T-helper 17 cell (primary cell): ENCODE results near the gene MTHFD2L. TPM values are rescaled to one million over a fixed set of nuclear protein-coding genes. Genes with fewer than 3 reads are reported as not detected.
A peak's percentile ranks its signal among the peaks of the same experiment; 100 is the strongest.
"Not testable (repeated sequence)": the region's sequence is repeated elsewhere in the genome, so short reads cannot be mapped to it uniquely, and the experiment has no call there.

Experiments used
- ATAC-seq: fragments of 150-1000 bp; cut with Tn5 transposase; 2 replicates; pipeline ENCODE4 v1.10.0; 2021; ENCODE audit warnings: mild to moderate bottlenecking, moderate library complexity
- DNase-seq, 3 donors: peaks; one replicate each; pipeline versions ENCODE4 v3.0.0 to v3.0.0-alpha.2; 2020 to 2021
- H3K9me3 ChIP-seq: one replicate; pipeline ENCODE4 v1.7.0; 2013; ENCODE audit warnings: low read length, mild to moderate bottlenecking; ENCODE audit not compliant: control insufficient read depth, poor library complexity, severe bottlenecking
- H3K27ac Mint-ChIP-seq: one replicate; pipeline ENCODE4 v1.8.0; 2022; ENCODE audit warnings: mild to moderate bottlenecking, moderate library complexity, mixed read lengths
- H3K27me3 Mint-ChIP-seq: one replicate; pipeline ENCODE4 v1.8.0; 2022; ENCODE audit warnings: mixed read lengths
- H3K36me3 Mint-ChIP-seq: one replicate; pipeline ENCODE4 v1.8.0; 2022; ENCODE audit warnings: low read depth, mixed read lengths
- H3K4me1 Mint-ChIP-seq: one replicate; pipeline ENCODE4 v1.8.0; 2022; ENCODE audit warnings: mild to moderate bottlenecking, mixed read lengths
- H3K4me3 Mint-ChIP-seq: one replicate; pipeline ENCODE4 v1.8.0; 2022; ENCODE audit warnings: mild to moderate bottlenecking, moderate library complexity, mixed read lengths
- total RNA-seq, 4 donors: library from RNA in 2 of 4; stranded (reverse) in 2 of 4; gene quantifications; one replicate each; pipeline ENCODE4 v1.2.3 and lab custom pipeline; 2022 to 2026

The MTHFD2L gene
- total RNA-seq, 2 donors from 2014 or later = 6.2 to 14.5 TPM

DNA sequence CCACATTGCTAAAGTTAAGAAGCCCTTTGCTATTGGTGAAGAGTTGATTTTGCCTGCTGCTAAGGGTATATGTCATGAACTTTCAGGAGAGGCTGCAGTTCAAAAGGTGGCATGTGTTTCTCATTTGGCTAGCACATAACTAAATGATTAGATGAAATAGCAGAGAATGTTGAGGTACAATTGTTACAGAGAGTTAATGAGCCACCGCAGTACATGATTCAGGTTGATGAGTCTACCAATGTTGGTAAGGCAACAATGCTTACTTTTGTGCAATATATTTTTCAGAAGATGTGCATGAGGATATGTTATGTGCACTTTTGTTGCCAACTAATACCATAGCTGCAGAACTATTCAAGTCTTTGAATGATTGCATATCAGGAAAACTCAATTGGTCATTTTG is 37.8 kb upstream of the MTHFD2L start:
- no peak overlapping the region for H3K4me3 Mint-ChIP-seq
- H3K4me1 Mint-ChIP-seq = no peaks in the 10 kb centered on the region
- H3K27ac Mint-ChIP-seq = no peak overlapping the region
- H3K9me3 ChIP-seq = no peaks in the 10 kb centered on the region
- H3K27me3 Mint-ChIP-seq = peaks cover 17% of the 10 kb centered on the region
- no peak for ATAC-seq
- DNase-seq = no peak
- no peaks in the 10 kb centered on the region for H3K36me3 Mint-ChIP-seq

DNA sequence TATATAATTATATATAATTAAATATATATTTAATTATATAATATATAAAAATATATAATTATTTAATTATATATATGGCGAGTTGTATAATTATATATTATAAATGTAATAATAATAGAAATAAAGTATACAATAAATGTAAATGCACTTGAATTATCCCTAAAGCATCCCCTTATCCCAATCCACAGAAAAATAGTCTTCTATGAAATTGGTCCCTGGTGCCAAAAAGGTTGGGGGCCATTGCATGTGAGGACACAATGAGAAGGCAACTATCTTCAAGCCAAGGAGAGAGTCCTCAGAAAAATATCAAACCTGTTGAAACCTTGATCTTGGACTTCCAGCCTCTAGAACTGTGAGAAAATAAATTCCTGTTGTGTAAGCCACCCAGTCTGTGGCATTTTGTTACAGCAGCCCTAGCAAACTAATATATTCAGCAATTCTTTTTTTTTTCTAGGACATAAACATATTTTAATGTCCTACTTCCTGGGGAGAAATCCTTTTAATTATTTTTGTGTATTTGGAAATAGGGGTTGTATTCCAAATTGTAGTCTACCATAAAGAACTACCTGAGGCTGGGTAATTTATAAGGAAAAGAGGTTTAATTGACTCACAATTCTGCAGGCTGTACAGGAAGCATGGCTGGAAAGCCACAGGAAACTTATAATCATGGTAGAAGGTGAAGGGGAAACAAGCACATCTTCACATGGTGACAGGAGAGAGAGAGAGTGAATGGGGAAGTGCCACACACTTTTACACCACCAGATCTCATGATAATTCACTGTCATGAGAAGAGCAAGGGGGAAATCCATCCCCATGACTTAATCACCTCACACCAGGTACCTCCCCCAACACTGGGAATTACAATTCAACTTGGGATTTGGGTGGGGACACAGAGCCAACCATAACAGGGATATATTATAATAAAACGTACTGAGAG is 36.0 kb upstream of the MTHFD2L start:
- no peaks in the 10 kb centered on the region for H3K9me3 ChIP-seq
- ATAC-seq (no peak), DNase-seq (no peak)
- H3K4me3 Mint-ChIP-seq = no peak overlapping the region
- H3K4me1 Mint-ChIP-seq = no peaks in the 10 kb centered on the region
- H3K27me3 Mint-ChIP-seq = peaks cover 18% of the 10 kb centered on the region
- H3K27ac Mint-ChIP-seq = no peak overlapping the region
- no peaks in the 10 kb centered on the region for H3K36me3 Mint-ChIP-seq

DNA sequence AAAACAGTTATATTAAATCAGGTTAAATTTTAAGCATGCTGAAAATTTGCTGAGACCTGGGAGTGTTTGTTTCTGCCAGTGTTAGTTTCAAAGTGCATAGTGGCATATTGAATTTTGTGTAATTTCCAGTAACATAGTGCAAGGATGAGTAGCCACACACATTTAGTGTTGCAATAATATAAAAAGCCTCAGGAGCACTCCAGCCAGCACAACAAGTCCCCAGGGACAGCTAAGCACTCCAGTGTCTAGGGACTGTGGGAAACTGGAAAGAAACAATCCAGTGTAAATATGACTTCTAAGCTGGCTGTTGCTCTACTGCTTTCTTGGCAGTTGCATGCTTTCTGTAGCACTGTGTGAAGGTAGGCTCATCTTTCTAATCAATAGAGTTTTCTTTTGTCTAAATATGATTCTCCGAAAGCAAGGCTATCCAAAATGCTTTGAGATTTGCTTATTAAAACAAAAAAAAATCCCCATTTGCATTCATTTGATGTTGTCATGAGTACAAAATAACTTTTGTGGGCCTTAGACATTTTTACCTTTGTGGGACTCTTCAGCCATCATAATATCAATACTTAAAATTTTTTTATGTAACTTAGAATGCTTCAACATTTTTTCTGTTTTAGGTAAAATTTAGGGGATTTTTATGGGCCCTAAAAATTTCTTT is 34.7 kb upstream of the MTHFD2L start:
- no peak for ATAC-seq
- H3K9me3 ChIP-seq = no peaks in the 10 kb centered on the region
- Mint-ChIP-seq H3K27ac (no peak overlapping the region), H3K36me3 (peaks cover 3% of the 10 kb centered on the region), H3K4me1 (no peaks in the 10 kb centered on the region), H3K4me3 (no peak overlapping the region), H3K27me3 (peaks cover 31% of the 10 kb centered on the region)
- no peak for DNase-seq

DNA sequence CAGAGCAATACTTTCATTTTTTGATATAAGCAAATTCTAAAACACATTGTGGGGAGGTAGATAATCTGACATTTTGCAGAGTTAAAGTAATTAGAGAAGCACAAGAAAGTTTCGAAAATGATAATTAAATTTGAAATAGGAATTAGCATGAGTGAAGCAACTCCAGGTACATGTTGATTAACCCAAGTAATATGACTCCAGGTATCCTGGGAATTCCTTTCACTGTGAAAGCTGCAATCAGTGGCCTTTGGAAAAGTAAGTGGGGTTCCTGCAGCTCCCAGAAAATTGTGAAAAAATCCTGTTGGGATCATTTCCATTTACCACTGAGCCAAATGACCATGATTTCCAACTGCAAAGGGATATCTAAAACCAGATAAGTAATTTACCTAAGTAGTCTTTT is 32.9 kb upstream of the MTHFD2L start:
- no peaks in the 10 kb centered on the region for H3K9me3 ChIP-seq
- DNase-seq (no peak), ATAC-seq (no peak)
- no peak overlapping the region for H3K4me3 Mint-ChIP-seq
- peaks cover 3% of the 10 kb centered on the region for H3K36me3 Mint-ChIP-seq
- no peak overlapping the region for H3K27ac Mint-ChIP-seq
- peaks cover 22% of the 10 kb centered on the region for H3K27me3 Mint-ChIP-seq
- no peaks in the 10 kb centered on the region for H3K4me1 Mint-ChIP-seq

DNA sequence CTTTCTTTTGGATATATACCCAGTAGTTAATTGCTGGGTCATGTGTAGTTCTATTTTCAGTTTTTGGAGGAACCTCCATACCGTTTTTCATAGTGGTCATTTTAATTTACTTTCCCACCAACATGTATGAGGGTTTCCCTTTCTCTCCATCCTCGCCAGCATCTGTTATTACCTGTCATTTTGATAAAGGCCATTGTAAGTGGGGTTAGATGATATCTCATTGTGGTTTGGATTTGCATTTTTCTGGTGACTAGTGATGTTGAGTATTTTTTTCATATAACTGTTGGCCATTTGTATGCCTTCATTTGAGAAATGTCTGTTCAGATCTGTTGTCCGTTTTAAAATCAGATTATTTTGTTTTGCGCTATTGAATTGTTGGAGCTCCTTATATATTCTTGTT is 30.2 kb upstream of the MTHFD2L start:
- Mint-ChIP-seq H3K4me3 (no peak overlapping the region), H3K36me3 (peaks cover 3% of the 10 kb centered on the region), H3K27me3 (peaks cover 15% of the 10 kb centered on the region), H3K4me1 (no peaks in the 10 kb centered on the region), H3K27ac (no peak overlapping the region)
- DNase-seq (no peak), ATAC-seq (no peak)
- no peaks in the 10 kb centered on the region for H3K9me3 ChIP-seq

DNA sequence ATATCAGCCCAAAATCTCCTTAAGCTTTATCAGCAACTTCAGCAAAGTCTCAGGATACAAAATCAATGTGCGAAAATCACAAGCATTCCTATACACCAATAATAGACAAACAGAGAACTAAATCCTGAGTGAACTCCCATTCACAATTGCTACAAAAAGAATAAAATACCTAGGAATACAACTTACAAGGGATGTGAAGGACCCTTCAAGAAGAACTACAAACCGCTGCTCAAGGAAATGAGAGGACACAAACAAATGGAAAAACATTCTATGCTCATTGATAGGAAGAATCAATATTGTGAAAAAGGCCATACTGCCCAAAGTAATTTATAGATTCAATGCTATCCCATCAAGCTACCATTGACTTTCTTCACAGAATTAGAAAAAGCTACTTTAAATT is 27.1 kb upstream of the MTHFD2L start:
- not testable (repeated sequence) for H3K27ac Mint-ChIP-seq, DNase-seq

DNA sequence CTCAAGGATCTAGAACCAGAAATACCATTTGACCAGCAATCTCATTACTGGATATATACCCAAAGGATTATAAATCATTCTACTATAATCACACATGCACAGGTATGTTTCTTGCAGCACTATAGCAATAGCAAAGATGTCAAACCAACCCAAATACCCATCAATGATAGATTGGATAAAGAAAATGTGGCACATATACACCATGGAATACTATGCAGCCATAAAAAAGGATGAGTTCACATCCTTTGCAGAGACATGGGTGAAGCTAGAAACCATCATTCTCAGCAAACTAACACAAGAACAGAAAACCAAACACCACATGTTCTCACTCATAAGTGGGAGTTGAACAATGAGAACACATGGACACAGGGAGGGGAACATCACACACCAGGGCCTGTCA is 25.7 kb upstream of the MTHFD2L start:
- not testable (repeated sequence) for DNase-seq, H3K4me3 Mint-ChIP-seq, H3K4me1 Mint-ChIP-seq, H3K27ac Mint-ChIP-seq, ATAC-seq, H3K36me3 Mint-ChIP-seq, H3K9me3 ChIP-seq
- peaks cover 37% of the 10 kb centered on the region for H3K27me3 Mint-ChIP-seq

More for the DNA sequence above, 27.1 kb upstream of the MTHFD2L start:
- H3K36me3 Mint-ChIP-seq, ATAC-seq, H3K4me1 Mint-ChIP-seq, H3K9me3 ChIP-seq, H3K4me3 Mint-ChIP-seq: not testable (repeated sequence)
- peaks cover 28% of the 10 kb centered on the region for H3K27me3 Mint-ChIP-seq

DNA sequence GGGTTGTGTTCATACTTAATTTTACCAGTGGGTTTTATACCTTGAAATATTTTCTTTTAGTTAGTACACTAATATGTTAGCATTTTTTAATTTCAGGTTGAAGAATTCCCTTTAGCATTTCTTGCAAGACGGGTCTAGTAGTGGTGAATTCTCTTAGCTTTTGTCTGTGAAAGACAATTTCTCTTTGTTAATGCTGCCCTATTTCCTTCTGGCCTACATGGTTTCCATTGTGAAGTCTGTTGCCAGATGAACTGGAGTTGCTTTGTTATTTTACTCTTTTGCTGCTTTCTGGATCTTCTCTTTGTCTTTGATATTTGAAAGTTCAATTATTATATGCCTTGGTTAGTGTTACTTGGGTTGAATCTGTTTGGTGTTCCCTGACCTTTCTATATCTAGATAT is 25.0 kb upstream of the MTHFD2L start:
- H3K9me3 ChIP-seq = peaks cover 4% of the 10 kb centered on the region
- H3K4me1 Mint-ChIP-seq = peaks cover 2% of the 10 kb centered on the region
- no peak for ATAC-seq
- peaks cover 36% of the 10 kb centered on the region for H3K27me3 Mint-ChIP-seq
- no peaks in the 10 kb centered on the region for H3K36me3 Mint-ChIP-seq
- no peak for DNase-seq
- H3K4me3 Mint-ChIP-seq = no peak overlapping the region
- no peak overlapping the region for H3K27ac Mint-ChIP-seq

DNA sequence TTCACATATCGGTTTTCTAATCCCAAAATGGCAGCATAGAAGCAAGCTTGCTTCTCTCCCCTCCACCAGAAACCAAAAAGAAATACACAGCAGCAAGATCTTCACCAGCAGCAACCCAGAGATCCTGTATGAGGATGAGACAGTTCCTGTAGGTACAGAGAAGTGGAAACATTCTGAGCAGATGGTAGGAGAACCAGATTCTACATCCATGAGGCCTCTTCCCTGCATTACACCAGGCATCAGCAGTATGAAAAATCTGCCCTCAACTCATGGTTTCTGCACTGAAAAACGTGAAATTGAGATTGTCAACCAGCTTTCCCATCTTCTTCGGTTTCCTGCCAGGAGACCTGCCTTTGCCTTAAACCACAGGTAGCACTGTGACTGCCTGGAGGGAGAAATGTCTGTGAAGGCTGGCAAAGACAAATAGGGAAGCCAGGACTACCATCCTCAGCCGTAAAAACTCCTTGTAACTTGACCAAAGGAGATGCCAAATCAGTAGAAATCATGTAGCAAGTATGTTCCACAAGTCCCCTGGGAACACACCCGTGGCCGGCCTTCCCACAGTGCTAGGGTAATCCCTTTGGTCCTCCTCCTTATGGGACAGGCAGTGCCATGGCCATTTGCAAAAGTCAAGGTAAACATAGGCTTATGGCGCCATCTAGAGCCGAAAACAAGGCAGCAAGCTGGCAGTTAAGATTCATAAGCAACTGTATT is 24.0 kb upstream of the MTHFD2L start:
- Mint-ChIP-seq H3K27ac (no peak overlapping the region), H3K4me3 (no peak overlapping the region), H3K36me3 (no peaks in the 10 kb centered on the region), H3K4me1 (peaks cover 4% of the 10 kb centered on the region), H3K27me3 (peaks cover 43% of the 10 kb centered on the region)
- peaks cover 4% of the 10 kb centered on the region for H3K9me3 ChIP-seq
- peak in 1 of 3 donors; percentile 18 for DNase-seq
- no peak for ATAC-seq

DNA sequence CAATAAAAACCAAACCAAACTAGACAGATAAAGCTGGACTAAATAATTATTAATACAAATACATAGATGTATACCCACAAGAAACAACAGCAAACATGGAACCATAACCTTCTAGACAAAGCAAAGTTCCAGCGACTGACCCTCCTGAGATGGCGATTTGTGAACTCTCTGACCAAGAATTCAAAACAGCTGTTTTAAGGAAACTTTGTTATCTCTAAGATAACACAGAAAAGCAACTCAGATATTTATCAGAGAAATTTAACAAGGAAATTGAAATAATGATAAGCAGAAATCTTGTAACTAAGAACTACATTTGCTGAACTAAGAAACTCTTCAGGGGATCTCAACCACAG is 23.4 kb upstream of the MTHFD2L start:
- peaks cover 4% of the 10 kb centered on the region for H3K9me3 ChIP-seq
- H3K27ac Mint-ChIP-seq = no peak overlapping the region
- ATAC-seq = no peak
- peaks cover 4% of the 10 kb centered on the region for H3K4me1 Mint-ChIP-seq
- H3K27me3 Mint-ChIP-seq = peaks cover 48% of the 10 kb centered on the region
- H3K36me3 Mint-ChIP-seq = no peaks in the 10 kb centered on the region
- no peak for DNase-seq
- no peak overlapping the region for H3K4me3 Mint-ChIP-seq

DNA sequence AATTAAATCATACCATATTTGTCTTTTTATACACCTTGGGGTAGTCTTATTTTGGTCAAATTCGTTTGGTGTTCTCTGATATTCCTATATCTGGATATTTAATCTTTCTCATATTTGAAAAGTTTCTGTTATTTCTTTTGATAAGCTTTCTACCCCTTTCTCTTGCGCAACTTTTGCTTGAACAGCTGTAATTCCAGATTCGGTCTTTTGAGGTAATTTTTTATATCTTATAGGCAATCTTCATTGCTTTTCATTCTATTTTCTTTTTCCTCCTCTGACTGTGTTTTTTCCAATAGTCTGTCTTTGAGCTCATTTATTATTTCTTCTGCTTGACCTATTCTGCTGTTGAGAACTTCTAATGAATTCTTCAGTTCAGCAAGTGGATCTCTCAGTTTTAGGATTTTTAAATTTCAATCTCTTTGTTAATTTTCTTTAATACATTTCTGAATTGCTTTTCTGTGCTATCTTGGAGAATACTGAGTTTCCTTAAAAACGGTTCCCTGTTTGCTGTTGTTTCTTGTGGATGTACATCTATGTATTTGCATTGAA is 11.3 kb upstream of the MTHFD2L start:
- Mint-ChIP-seq H3K4me1 (no peaks in the 10 kb centered on the region), H3K27ac (no peak overlapping the region), H3K36me3 (no peaks in the 10 kb centered on the region), H3K27me3 (peaks cover 38% of the 10 kb centered on the region), H3K4me3 (no peak overlapping the region)
- DNase-seq = no peak
- no peaks in the 10 kb centered on the region for H3K9me3 ChIP-seq
- no peak for ATAC-seq

DNA sequence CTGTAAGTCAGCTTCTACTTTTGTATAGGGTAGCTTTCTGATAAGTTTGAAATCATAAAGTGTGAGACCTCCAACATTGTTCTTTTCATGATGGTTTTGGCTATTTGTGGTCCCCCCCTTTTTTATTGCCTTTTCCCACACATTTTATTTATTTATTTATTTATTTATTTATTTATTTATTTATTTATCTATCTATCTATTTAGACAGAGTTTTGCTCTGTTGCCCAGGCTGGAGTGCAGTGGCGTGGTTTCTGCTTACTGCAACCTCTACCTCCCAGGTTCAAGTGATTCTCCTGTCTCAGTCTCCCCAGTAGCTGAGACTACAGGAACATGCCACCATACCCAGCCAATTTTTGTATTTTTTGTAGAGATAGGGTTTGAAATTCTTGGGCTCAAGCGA is 9.7 kb upstream of the MTHFD2L start:
- no peaks in the 10 kb centered on the region for H3K9me3 ChIP-seq
- no peaks in the 10 kb centered on the region for H3K4me1 Mint-ChIP-seq
- no peak overlapping the region for H3K4me3 Mint-ChIP-seq
- peaks cover 38% of the 10 kb centered on the region for H3K27me3 Mint-ChIP-seq
- H3K36me3 Mint-ChIP-seq = no peaks in the 10 kb centered on the region
- no peak for ATAC-seq
- no peak overlapping the region for H3K27ac Mint-ChIP-seq
- no peak for DNase-seq

DNA sequence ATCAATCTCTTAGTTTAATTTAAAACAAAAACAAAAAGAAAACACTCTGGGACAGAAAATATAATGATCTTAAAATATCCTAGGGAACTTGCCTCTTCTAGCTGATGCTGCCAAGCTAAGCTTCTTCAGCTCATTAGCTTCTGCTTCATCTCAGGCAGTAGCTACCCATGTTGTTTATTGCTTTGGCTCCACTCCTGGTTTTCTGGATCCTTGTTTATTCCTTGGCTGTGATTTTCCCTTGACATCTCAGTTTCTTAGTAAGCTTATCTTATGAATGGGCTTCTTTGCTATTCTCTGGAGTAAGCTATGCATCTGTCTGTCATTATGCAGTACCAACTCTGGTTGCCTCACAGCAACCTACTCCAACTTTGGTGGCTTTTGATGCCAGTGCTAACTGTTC is 5.1 kb upstream of the MTHFD2L start:
- H3K27ac Mint-ChIP-seq = no peak overlapping the region
- no peak for ATAC-seq
- H3K9me3 ChIP-seq = no peaks in the 10 kb centered on the region
- peaks cover 26% of the 10 kb centered on the region for H3K27me3 Mint-ChIP-seq
- no peak overlapping the region for H3K4me3 Mint-ChIP-seq
- H3K4me1 Mint-ChIP-seq = peaks cover 3% of the 10 kb centered on the region
- no peak for DNase-seq
- H3K36me3 Mint-ChIP-seq = no peaks in the 10 kb centered on the region
